EH (cell line): Measurements from ENCODE around the gene PCYT2.

Experiments
- DNase-seq: peaks from one replicate; pipeline ENCODE4 v3.0.0-alpha.2; 2015; ENCODE audit warnings: low read depth

PCYT2 gene

GRCh38 chr17:81912441-81913309 is 1.5 kb upstream of the PCYT2 start:
- no peak for DNase-seq

GRCh38 chr17:81911969-81912368 is 770 bp upstream of the PCYT2 start:
- no peak for DNase-seq

GRCh38 chr17:81910840-81911276 is 341 bp downstream of the PCYT2 start:
- DNase-seq, result no peak

- DNase-seq, result peak; percentile 36
Observed at GRCh38 chr17:81909966-81910839, 996 bp downstream of the PCYT2 start.

- no peak for DNase-seq
Observed at GRCh38 chr17:81909231-81909630, 2.0 kb downstream of the PCYT2 start.

- DNase-seq, result no peak
Observed at GRCh38 chr17:81908793-81909192, 2.4 kb downstream of the PCYT2 start.

GRCh38 chr17:81907219-81908145 is 3.7 kb downstream of the PCYT2 start:
- no peak for DNase-seq

GRCh38 chr17:81906476-81907218 is 4.6 kb downstream of the PCYT2 start:
- DNase-seq, result no peak

GRCh38 chr17:81905993-81906392 is 5.2 kb downstream of the PCYT2 start:
- DNase-seq, result no peak

- no peak for DNase-seq
Observed at GRCh38 chr17:81905424-81905875, 5.7 kb downstream of the PCYT2 start.

GRCh38 chr17:81904600-81905423 is 6.4 kb downstream of the PCYT2 start:
- no peak for DNase-seq

- no peak for DNase-seq
Observed at GRCh38 chr17:81903896-81904599, 7.2 kb downstream of the PCYT2 start.

- no peak for DNase-seq
Observed at GRCh38 chr17:81903415-81903831, 7.8 kb downstream of the PCYT2 start.

GRCh38 chr17:81902653-81903414 is 8.4 kb downstream of the PCYT2 start:
- DNase-seq, result no peak

GRCh38 chr17:81902023-81902652 is 9.1 kb downstream of the PCYT2 start, which contains the start of gene NPB:
Gene NPB, plus strand, starts transcription at chr17:81902238. Its CDS starts 40 bp downstream, at chr17:81902278.
- peak; percentile 42 for DNase-seq

- no peak for DNase-seq
Observed at GRCh38 chr17:81901167-81902022, 9.8 kb downstream of the PCYT2 start.

GRCh38 chr17:81900181-81900820 is 10.9 kb downstream of the PCYT2 start:
- DNase-seq, result no peak
